HG02885 (cell line): ENCODE data around the gene RELL1.

Experiments
- ATAC-seq: cut with Tn5 transposase; IDR thresholded peaks from one replicate; pipeline ENCODE4 v1.9.1; 2021; ENCODE audit warnings: mild to moderate bottlenecking; ENCODE audit not compliant: unreplicated experiment, poor library complexity

The RELL1 gene

GRCh38 chr4:37604461-37604860 lies 81.7 kb downstream of the RELL1 start:
- ATAC-seq: no peak

- no peak for ATAC-seq
Measured at GRCh38 chr4:37603711-37604110, 82.5 kb downstream of the RELL1 start.

GRCh38 chr4:37603070-37603468 lies 83.1 kb downstream of the RELL1 start:
- peak; percentile 89 for ATAC-seq

- no peak for ATAC-seq
Measured at GRCh38 chr4:37602454-37603069, 83.6 kb downstream of the RELL1 start.

GRCh38 chr4:37601531-37601930 lies 84.6 kb downstream of the RELL1 start:
- no peak for ATAC-seq

- no peak for ATAC-seq
Measured at GRCh38 chr4:37599092-37599790, 86.9 kb downstream of the RELL1 start.

GRCh38 chr4:37597034-37597433 lies 89.1 kb downstream of the RELL1 start:
- ATAC-seq: no peak

GRCh38 chr4:37595875-37596680 lies 90.1 kb downstream of the RELL1 start:
- no peak for ATAC-seq

- ATAC-seq: no peak
Measured at GRCh38 chr4:37594099-37594498, 92.1 kb downstream of the RELL1 start.

- no peak for ATAC-seq
Measured at GRCh38 chr4:37591349-37591748, 94.8 kb downstream of the RELL1 start.

GRCh38 chr4:37590016-37590415 lies 96.2 kb downstream of the RELL1 start:
- no peak for ATAC-seq

- ATAC-seq: no peak
Measured at GRCh38 chr4:37588150-37588549, 98.0 kb downstream of the RELL1 start.

- no peak for ATAC-seq
Measured at GRCh38 chr4:37586194-37586593, 100.0 kb downstream of the RELL1 start.

GRCh38 chr4:37584493-37585060 lies 101.6 kb downstream of the RELL1 start:
- no peak for ATAC-seq

- ATAC-seq: no peak
Measured at GRCh38 chr4:37584071-37584470, 102.1 kb downstream of the RELL1 start.

GRCh38 chr4:37573566-37573965 lies 112.6 kb downstream of the RELL1 start:
- ATAC-seq: no peak

GRCh38 chr4:37568489-37568888 lies 117.7 kb downstream of the RELL1 start:
- ATAC-seq: no peak

- no peak for ATAC-seq
Measured at GRCh38 chr4:37567836-37568235, 118.3 kb downstream of the RELL1 start.

GRCh38 chr4:37562592-37562991 lies 123.6 kb downstream of the RELL1 start:
- no peak for ATAC-seq

GRCh38 chr4:37561803-37562207 lies 124.4 kb downstream of the RELL1 start:
- ATAC-seq: no peak

GRCh38 chr4:37561196-37561802 lies 124.9 kb downstream of the RELL1 start:
- no peak for ATAC-seq
